HCT116 (cell line): ENCODE data around the gene PSME1. TPM values are rescaled to one million over a fixed set of nuclear protein-coding genes. Genes with fewer than 3 reads are reported as not detected.

Source experiments
- ATAC-seq: fragments of 200-7000 bp; cut with Tn5 transposase; 2 replicates; pipeline ENCODE4 v1.9.1; 2020; ENCODE audit warnings: mild to moderate bottlenecking, moderate library complexity
- BruUV-seq: library from RNA; stranded (reverse); fragments of 400-500 nt; replicated peaks from 2 replicates; lab custom pipeline; 2021; lab: Mats Ljungman, UMichigan
- CTCF ChIA-PET: fragments of 300-600 bp; sonication (Branson Sonifier 250); formaldehyde crosslinking; loops from one replicate; lab custom pipeline; 2021; ENCODE audit warnings: antibody characterized with exemption; lab: Charles Lee
- POLR2A ChIA-PET: fragments of 300-600, 350-600 bp; sonication (Branson Sonifier 250); formaldehyde crosslinking; loops from one replicate; lab custom pipeline; 2021; ENCODE audit warnings: antibody characterized with exemption; lab: Charles Lee
- RAD21 ChIA-PET, 2 experiments: fragments of 300-600 bp; sonication (Branson Sonifier 250); formaldehyde crosslinking; loops; one replicate each; lab custom pipeline; 2023; ENCODE audit warnings: low total read pairs in 2 of 2; ENCODE audit not compliant: uncharacterized antibody in 2 of 2, unreplicated experiment in 2 of 2, low non-redundant PET in 1 of 2; lab: Charles Lee
- DNase-seq: peaks from one replicate; pipeline ENCODE4 v3.0.0-alpha.2; 2010; ENCODE audit warnings: low read depth, low spot score
- H2AFZ ChIP-seq: fragments of 200-600 bp; shearing (Covaris generic), sonication (generic); 2 replicates; pipeline ENCODE4 v1.6.1; 2017; ENCODE audit warnings: low read depth, mixed run types, mixed read lengths, antibody characterized with exemption, low read length; ENCODE audit not compliant: poor library complexity, severe bottlenecking
- H3K27ac ChIP-seq: 2 replicates; pipeline ENCODE4 v1.5.1; 2012; ENCODE audit warnings: low read depth, low read length
- H3K27me3 ChIP-seq: fragments of 200-600 bp; sonication (generic); 2 replicates; pipeline ENCODE4 v1.6.1; 2016; ENCODE audit warnings: mixed run types, low read length, mixed read lengths; ENCODE audit not compliant: insufficient read depth
- H3K36me3 ChIP-seq, 2 experiments: fragments of 200-500 bp in 1 of 2; fragments of 200-600 bp in 1 of 2; sonication (Bioruptor generic) in 1 of 2; sonication (generic) in 1 of 2; 2 replicates each; pipeline versions ENCODE4 v1.5.1 to v1.6.1; 2014 to 2016; ENCODE audit warnings: low read length in 2 of 2, inconsistent platforms in 1 of 2, mixed read lengths in 1 of 2, mixed run types in 1 of 2; ENCODE audit not compliant: insufficient read depth in 2 of 2, control insufficient read depth in 1 of 2
- H3K4me1 ChIP-seq, 2 experiments: fragments of 200-600 bp in 1 of 2; sonication (generic) in 1 of 2; 2 replicates each; pipeline versions ENCODE4 v1.5.1 to v1.6.1; 2012 to 2017; ENCODE audit warnings: low read length in 2 of 2, inconsistent platforms in 1 of 2, mild to moderate bottlenecking in 1 of 2, mixed read lengths in 1 of 2, mixed run types in 1 of 2, moderate library complexity in 1 of 2; ENCODE audit not compliant: insufficient read depth in 2 of 2, control insufficient read depth in 1 of 2
- H3K4me2 ChIP-seq: fragments of 200-600 bp; sonication (generic); 2 replicates; pipeline ENCODE4 v1.6.1; 2017; ENCODE audit warnings: mixed run types, low read length, mixed read lengths
- H3K4me3 ChIP-seq, 2 experiments: fragments of 200-600 bp in 1 of 2; sonication (generic) in 1 of 2; replicated peaks in 1 of 2; 2 replicates each; pipeline ENCODE4 v1.5.1; 2011 to 2016; ENCODE audit warnings: low read length in 2 of 2, control low read depth in 1 of 2, low read depth in 1 of 2, mild to moderate bottlenecking in 1 of 2, mixed read lengths in 1 of 2, mixed run types in 1 of 2
- H3K79me2 ChIP-seq: fragments of 200-600 bp; sonication (generic); 2 replicates; pipeline ENCODE4 v1.6.1; 2017; ENCODE audit warnings: mild to moderate bottlenecking, mixed run types, low read length, moderate library complexity, mixed read lengths; ENCODE audit not compliant: insufficient read depth
- H3K9ac ChIP-seq: fragments of 200-600 bp; sonication (generic); 2 replicates; pipeline ENCODE4 v1.6.1; 2016; ENCODE audit warnings: low read length, mixed read lengths
- H3K9me2 ChIP-seq: fragments of 200-600 bp; sonication (generic), shearing (Covaris generic); 2 replicates; pipeline ENCODE4 v1.6.1; 2017; ENCODE audit warnings: mixed run types, mild to moderate bottlenecking, moderate library complexity; ENCODE audit not compliant: insufficient read depth
- H3K9me3 ChIP-seq, 2 experiments: fragments of 200-500 bp in 1 of 2; fragments of 200-600 bp in 1 of 2; sonication (Bioruptor generic) in 1 of 2; sonication (generic) in 1 of 2; 2 replicates each; pipeline ENCODE4 v1.6.1; 2014 to 2017; ENCODE audit warnings: low read length in 2 of 2, mixed read lengths in 2 of 2, inconsistent platforms in 1 of 2, low read depth in 1 of 2, mild to moderate bottlenecking in 1 of 2, mixed run types in 1 of 2, moderate library complexity in 1 of 2; ENCODE audit not compliant: control insufficient read depth in 1 of 2, insufficient read depth in 1 of 2
- H4K20me1 ChIP-seq: fragments of 200-600 bp; sonication (generic), shearing (Covaris generic); 2 replicates; pipeline ENCODE4 v1.6.1; 2017; ENCODE audit warnings: mixed run types, mild to moderate bottlenecking, moderate library complexity; ENCODE audit not compliant: insufficient read depth
- ATF3 ChIP-seq: IDR thresholded peaks from 2 replicates; pipeline ENCODE4 v1.6.1; 2012
- CEBPB ChIP-seq: IDR thresholded peaks from 2 replicates; pipeline ENCODE4 v1.6.1; 2012; ENCODE audit warnings: low read depth
- ELF1 ChIP-seq: IDR thresholded peaks from 2 replicates; pipeline ENCODE4 v1.6.1; 2012; ENCODE audit warnings: low read depth, borderline replicate concordance
- EZH2 ChIP-seq: fragments of 200-600 bp; sonication (generic); IDR thresholded peaks from 2 replicates; pipeline ENCODE4 v1.6.1; 2017; ENCODE audit warnings: antibody characterized with exemption, mixed run types
- POLR2AphosphoS5 ChIP-seq: IDR thresholded peaks from 2 replicates; pipeline ENCODE4 v1.6.1; 2011; ENCODE audit warnings: mild to moderate bottlenecking, low read depth, low read length, moderate library complexity
- REST ChIP-seq: IDR thresholded peaks from 2 replicates; pipeline ENCODE4 v1.6.1; 2012; ENCODE audit warnings: low read depth
- TCF7L2 ChIP-seq: IDR thresholded peaks from 2 replicates; pipeline ENCODE4 v1.7.0; 2011; ENCODE audit warnings: borderline replicate concordance, inconsistent platforms; ENCODE audit not compliant: insufficient read depth, insufficient read length; ENCODE audit errors: extremely low read depth
- intact Hi-C: fragments of 100-400 bp; cut with micrococcal nuclease; formaldehyde crosslinking; loops from 2 replicates; pipeline ENCODE4 v1.10.0; 2022
- total RNA-seq: library from RNA; stranded (reverse); gene quantifications from one replicate; pipeline ENCODE4 v1.2.1, GENCODE V29; 2021; ENCODE audit not compliant: unreplicated experiment

PSME1 gene
- total RNA-seq, 1 experiment from 2014 or later: 174 TPM

GRCh38 chr14:24135584-24135833, 485 bp upstream of the PSME1 start:
- peak overlapping the region; percentile 72 for H3K27ac ChIP-seq
- peak overlapping the region; percentile 71 to 94 for H3K4me3 ChIP-seq
- DNase-seq: no peak
- BruUV-seq: no TSS peak
- peaks cover 16 to 21% of the 10 kb centered on the region in 2 experiments for H3K36me3 ChIP-seq
- H3K9me2 ChIP-seq: no peaks in the 10 kb centered on the region
- peak overlapping the region; percentile 89 for H3K9ac ChIP-seq
- intact Hi-C loops: no loop called here
- H3K4me2 ChIP-seq: peak overlapping the region; percentile 85
- no peaks in the 10 kb centered on the region for H3K9me3 ChIP-seq
- CTCF ChIA-PET: interaction anchor here (0.9 to 1.4 kb wide), 5 partner anchors 21 to 77 kb away, joined by 3 to 7 read pairs (median 4); partner anchors contain the start of genes DCAF11 and IRF9
- POLR2A ChIA-PET: interaction anchor here (0.8 to 3.5 kb wide), 9 partner anchors 9 to 107 kb away, joined by 3 to 32 read pairs (median 4); partner anchors contain the start of genes CHMP4A, DCAF11, IPO4 and NRL
- H3K4me1 ChIP-seq: peaks cover 20 to 38% of the 10 kb centered on the region in 2 experiments
- no peaks in the 10 kb centered on the region for H3K27me3 ChIP-seq
- H2AFZ ChIP-seq: no peak overlapping the region
- ATAC-seq: no peak
- H3K79me2 ChIP-seq: peaks cover 33% of the 10 kb centered on the region
- no peaks in the 10 kb centered on the region for H4K20me1 ChIP-seq
- RAD21 ChIA-PET: interaction anchor here in 1 of 2 experiments (1.2 to 1.5 kb wide), 2 partner anchors 11 to 21 kb away, joined by 4 to 5 read pairs; partner anchors contain the start of genes DCAF11 and NRL
- TF ChIP-seq REST (no peak), CEBPB (no peak), ATF3 (no peak), TCF7L2 (no peak), POLR2AphosphoS5 (no peak), EZH2 (no peak), ELF1 (no peak)
